PC-3 (cell line): ENCODE data around the gene RFXAP.

Experiments
- EZH2 ChIP-seq: fragments of 300-600 bp; sonication (generic); IDR thresholded peaks from one replicate; pipeline ENCODE4 v1.6.1; 2017; ENCODE audit warnings: antibody characterized with exemption, mild to moderate bottlenecking, low read length; ENCODE audit not compliant: unreplicated experiment
- EZH2phosphoT487 ChIP-seq: fragments of 300-600 bp; sonication (generic); IDR thresholded peaks from 2 replicates; pipeline ENCODE4 v1.6.1; 2018; ENCODE audit warnings: mild to moderate bottlenecking, antibody characterized with exemption, low read length, borderline replicate concordance
- TF ChIP-seq, protein P1 (sequence below): fragments of 300-600 bp; sonication (generic); conservative IDR thresholded peaks from 2 replicates; pipeline ENCODE4 v1.5.1; 2017; ENCODE audit warnings: antibody characterized with exemption, low read depth, mild to moderate bottlenecking, low read length

DNA sequence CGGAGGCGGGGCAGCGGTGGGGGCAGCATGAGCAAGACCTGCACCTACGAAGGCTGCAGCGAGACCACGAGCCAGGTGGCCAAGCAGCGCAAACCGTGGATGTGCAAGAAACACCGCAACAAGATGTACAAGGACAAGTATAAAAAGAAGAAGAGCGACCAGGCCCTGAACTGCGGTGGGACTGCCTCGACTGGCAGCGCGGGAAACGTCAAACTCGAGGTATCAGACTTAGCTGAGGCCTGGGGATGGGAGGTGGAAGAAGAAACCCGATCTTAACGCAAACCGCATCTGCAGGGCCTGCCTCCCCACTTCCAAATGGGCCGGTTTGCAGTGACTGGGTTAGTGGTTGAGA, 693 bp downstream of the RFXAP start:
- TF ChIP-seq, protein P1, sequence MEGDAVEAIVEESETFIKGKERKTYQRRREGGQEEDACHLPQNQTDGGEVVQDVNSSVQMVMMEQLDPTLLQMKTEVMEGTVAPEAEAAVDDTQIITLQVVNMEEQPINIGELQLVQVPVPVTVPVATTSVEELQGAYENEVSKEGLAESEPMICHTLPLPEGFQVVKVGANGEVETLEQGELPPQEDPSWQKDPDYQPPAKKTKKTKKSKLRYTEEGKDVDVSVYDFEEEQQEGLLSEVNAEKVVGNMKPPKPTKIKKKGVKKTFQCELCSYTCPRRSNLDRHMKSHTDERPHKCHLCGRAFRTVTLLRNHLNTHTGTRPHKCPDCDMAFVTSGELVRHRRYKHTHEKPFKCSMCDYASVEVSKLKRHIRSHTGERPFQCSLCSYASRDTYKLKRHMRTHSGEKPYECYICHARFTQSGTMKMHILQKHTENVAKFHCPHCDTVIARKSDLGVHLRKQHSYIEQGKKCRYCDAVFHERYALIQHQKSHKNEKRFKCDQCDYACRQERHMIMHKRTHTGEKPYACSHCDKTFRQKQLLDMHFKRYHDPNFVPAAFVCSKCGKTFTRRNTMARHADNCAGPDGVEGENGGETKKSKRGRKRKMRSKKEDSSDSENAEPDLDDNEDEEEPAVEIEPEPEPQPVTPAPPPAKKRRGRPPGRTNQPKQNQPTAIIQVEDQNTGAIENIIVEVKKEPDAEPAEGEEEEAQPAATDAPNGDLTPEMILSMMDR: no peak
- TF ChIP-seq EZH2 (no peak), EZH2phosphoT487 (no peak)
